Mesenchymal stem cell (in vitro differentiated cells and primary cell): Measurements from ENCODE around the gene RSPH10B2.
"Not testable (repeated sequence)": the region's sequence is repeated elsewhere in the genome, so short reads cannot be mapped to it uniquely, and the experiment has no call there.

Source experiments
- DNase-seq: peaks from one replicate; pipeline ENCODE4 v3.0.0-alpha.2; 2013
- H2AFZ ChIP-seq: one replicate; pipeline ENCODE4 v1.6.1; 2013; ENCODE audit warnings: low read depth, mild to moderate bottlenecking, control low read depth, inconsistent platforms, low read length, moderate library complexity
- H2AK5ac ChIP-seq: 2 replicates; pipeline ENCODE4 v1.6.1; 2013; ENCODE audit warnings: low read length, moderate library complexity, mild to moderate bottlenecking, inconsistent platforms; ENCODE audit not compliant: severe bottlenecking
- H2BK120ac ChIP-seq: one replicate; pipeline ENCODE4 v1.6.1; 2013; ENCODE audit warnings: low read depth, mild to moderate bottlenecking, inconsistent platforms, low read length, moderate library complexity
- H2BK12ac ChIP-seq, 2 experiments: one replicate each; pipeline ENCODE4 v1.6.1; 2013; ENCODE audit warnings: inconsistent platforms in 2 of 2, low read length in 2 of 2, mild to moderate bottlenecking in 2 of 2, moderate library complexity in 2 of 2, control low read depth in 1 of 2
- H2BK15ac ChIP-seq: one replicate; pipeline ENCODE4 v1.6.1; 2013; ENCODE audit warnings: mild to moderate bottlenecking, low read depth, inconsistent platforms; ENCODE audit not compliant: poor library complexity, severe bottlenecking
- H2BK5ac ChIP-seq: 2 replicates; pipeline ENCODE4 v1.6.1; 2013; ENCODE audit warnings: low read depth, mild to moderate bottlenecking, low read length, control low read depth, inconsistent platforms; ENCODE audit not compliant: poor library complexity, severe bottlenecking
- H3K14ac ChIP-seq, 2 experiments: one replicate each; pipeline ENCODE4 v1.6.1; 2013; ENCODE audit warnings: inconsistent platforms in 2 of 2, low read length in 2 of 2, control low read depth in 1 of 2, mild to moderate bottlenecking in 1 of 2, moderate library complexity in 1 of 2
- H3K18ac ChIP-seq, 2 experiments: one replicate each; pipeline ENCODE4 v1.6.1; 2013; ENCODE audit warnings: inconsistent platforms in 2 of 2, low read length in 2 of 2, control low read depth in 1 of 2, low read depth in 1 of 2, mild to moderate bottlenecking in 1 of 2
- H3K23ac ChIP-seq, 2 experiments: one replicate each; pipeline ENCODE4 v1.6.1; 2013; ENCODE audit warnings: inconsistent platforms in 2 of 2, low read length in 2 of 2, mild to moderate bottlenecking in 2 of 2, moderate library complexity in 2 of 2, control low read depth in 1 of 2
- H3K27ac ChIP-seq: 2 replicates; pipeline ENCODE4 v1.5.1; 2013; ENCODE audit warnings: mild to moderate bottlenecking, moderate library complexity, low read length, control low read depth, inconsistent platforms; ENCODE audit not compliant: poor library complexity, severe bottlenecking
- H3K27me3 ChIP-seq, 2 experiments: 2 replicates each; pipeline versions ENCODE4 v1.6.1 to v1.7.0; 2013; ENCODE audit warnings: low read length in 2 of 2, mild to moderate bottlenecking in 2 of 2, moderate library complexity in 2 of 2, control low read depth in 1 of 2, inconsistent platforms in 1 of 2; ENCODE audit not compliant: control insufficient read depth in 1 of 2, insufficient read depth in 1 of 2
- H3K36me3 ChIP-seq, 2 experiments: 2 replicates each; pipeline versions ENCODE4 v1.6.1 to v1.7.0; 2013; ENCODE audit warnings: low read length in 2 of 2, control low read depth in 1 of 2, inconsistent platforms in 1 of 2, low read depth in 1 of 2, mild to moderate bottlenecking in 1 of 2; ENCODE audit not compliant: insufficient read depth in 2 of 2, control insufficient read depth in 1 of 2
- H3K4ac ChIP-seq, 2 experiments: one replicate each; pipeline ENCODE4 v1.6.1; 2013; ENCODE audit warnings: inconsistent platforms in 2 of 2, low read length in 2 of 2, mild to moderate bottlenecking in 2 of 2, moderate library complexity in 2 of 2, control low read depth in 1 of 2, low read depth in 1 of 2
- H3K4me1 ChIP-seq: 2 replicates; pipeline ENCODE4 v1.6.1; 2013; ENCODE audit warnings: low read depth, low read length, control low read depth; ENCODE audit not compliant: control insufficient read depth, insufficient read depth
- H3K4me2 ChIP-seq: 2 replicates; pipeline ENCODE4 v1.6.1; 2013; ENCODE audit warnings: low read length, mild to moderate bottlenecking, inconsistent platforms; ENCODE audit not compliant: poor library complexity, severe bottlenecking
- H3K4me3 ChIP-seq, 2 experiments: 2 replicates each; pipeline versions ENCODE4 v1.5.1 to v1.7.0; 2013; ENCODE audit warnings: low read length in 2 of 2, mild to moderate bottlenecking in 2 of 2, control low read depth in 1 of 2, low read depth in 1 of 2; ENCODE audit not compliant: insufficient read depth in 1 of 2
- H3K79me1 ChIP-seq: replicated peaks from 2 replicates; pipeline ENCODE4 v1.6.1; 2013; ENCODE audit warnings: mild to moderate bottlenecking, control low read depth, low read length, inconsistent platforms; ENCODE audit not compliant: poor library complexity, severe bottlenecking
- H3K9ac ChIP-seq: 2 replicates; pipeline ENCODE4 v1.7.0; 2013; ENCODE audit warnings: mild to moderate bottlenecking, low read length, moderate library complexity
- H3K9me3 ChIP-seq: 2 replicates; pipeline ENCODE4 v1.7.0; 2013; ENCODE audit warnings: mild to moderate bottlenecking, low read length; ENCODE audit not compliant: control insufficient read depth
- H4K8ac ChIP-seq: one replicate; pipeline ENCODE4 v1.6.1; 2013; ENCODE audit warnings: inconsistent platforms, mild to moderate bottlenecking, low read length, moderate library complexity
- H4K91ac ChIP-seq: one replicate; pipeline ENCODE4 v1.6.1; 2013; ENCODE audit warnings: mild to moderate bottlenecking, low read length, inconsistent platforms
- WGBS: methylation state at CpG from one replicate; pipeline ENCODE4 v1.1.7; 2013; ENCODE audit warnings: mixed read lengths; 5-methylcytosine and 5-hydroxymethylcytosine counted together

Gene RSPH10B2

GRCh38 chr7:6829616-6830015, 75.7 kb downstream of the RSPH10B2 start:
- not testable (repeated sequence) for H4K8ac ChIP-seq, H2BK12ac ChIP-seq
- 62% methylated on average over 3 of the region's 5 CpGs for WGBS

GRCh38 chr7:6830026-6830425, 76.1 kb downstream of the RSPH10B2 start:
- H4K91ac ChIP-seq, H2BK5ac ChIP-seq, H3K4me1 ChIP-seq, H3K4ac ChIP-seq, H3K9me3 ChIP-seq, DNase-seq, H2BK120ac ChIP-seq, H2AK5ac ChIP-seq, H3K36me3 ChIP-seq, H3K4me2 ChIP-seq, H3K23ac ChIP-seq, H2BK15ac ChIP-seq, H3K27ac ChIP-seq, H3K14ac ChIP-seq, H3K18ac ChIP-seq, H4K8ac ChIP-seq, H2AFZ ChIP-seq, H3K79me1 ChIP-seq, H2BK12ac ChIP-seq, H3K4me3 ChIP-seq, H3K9ac ChIP-seq: not testable (repeated sequence)
- H3K27me3 ChIP-seq, result peaks cover 6 to 17% of the 10 kb centered on the region in 2 experiments
- 78% methylated on average over 6 of the region's 6 CpGs for WGBS

More at GRCh38 chr7:6829616-6830015, 75.7 kb downstream of the RSPH10B2 start:
- H3K27ac ChIP-seq, H4K91ac ChIP-seq, H3K9ac ChIP-seq, H3K9me3 ChIP-seq, H3K79me1 ChIP-seq, H2BK5ac ChIP-seq, H3K18ac ChIP-seq, H3K14ac ChIP-seq, H2AFZ ChIP-seq, H3K23ac ChIP-seq, H2BK15ac ChIP-seq, H2BK120ac ChIP-seq, H2AK5ac ChIP-seq, H3K4me3 ChIP-seq, H3K4me1 ChIP-seq, DNase-seq, H3K4ac ChIP-seq, H3K36me3 ChIP-seq, H3K4me2 ChIP-seq: not testable (repeated sequence)
- peaks cover 6 to 17% of the 10 kb centered on the region in 2 experiments for H3K27me3 ChIP-seq

- H2BK15ac ChIP-seq, result no peak overlapping the region
- no peak overlapping the region for H4K8ac ChIP-seq
- no peaks in the 10 kb centered on the region for H3K79me1 ChIP-seq
- no peak overlapping the region for H2BK5ac ChIP-seq
- no peaks in the 10 kb centered on the region for H3K4me1 ChIP-seq
- no peaks in the 10 kb centered on the region for H3K9me3 ChIP-seq
- no peak overlapping the region for H2AFZ ChIP-seq
- no peak overlapping the region for H3K4me3 ChIP-seq
- no peak overlapping the region for H3K23ac ChIP-seq
- H3K27ac ChIP-seq, result no peak overlapping the region
- no peak overlapping the region for H3K14ac ChIP-seq
- H2BK120ac ChIP-seq, result no peak overlapping the region
- no peak overlapping the region for H3K9ac ChIP-seq
- no peak overlapping the region for H4K91ac ChIP-seq
- no peak for DNase-seq
- H2AK5ac ChIP-seq, result no peak overlapping the region
- H3K27me3 ChIP-seq, result peaks cover 6 to 17% of the 10 kb centered on the region in 2 experiments
- no peak overlapping the region for H3K18ac ChIP-seq
- no peak overlapping the region for H3K4me2 ChIP-seq
- H2BK12ac ChIP-seq, result no peak overlapping the region
- H3K4ac ChIP-seq, result no peak overlapping the region
- no peaks in the 10 kb centered on the region for H3K36me3 ChIP-seq
- 58% methylated on average over 3 of the region's 7 CpGs for WGBS
Observed at GRCh38 chr7:6831018-6831725, 77.3 kb downstream of the RSPH10B2 start.

- no peak for DNase-seq
- Histone ChIP-seq H3K4ac (no peak overlapping the region), H2BK5ac (no peak overlapping the region), H4K8ac (no peak overlapping the region), H3K4me2 (no peak overlapping the region), H2AFZ (no peak overlapping the region), H3K27me3 (peaks cover 6 to 17% of the 10 kb centered on the region in 2 experiments), H3K18ac (no peak overlapping the region), H3K27ac (no peak overlapping the region), H3K14ac (no peak overlapping the region), H2BK12ac (no peak overlapping the region), H2BK15ac (no peak overlapping the region), H3K4me1 (no peaks in the 10 kb centered on the region), H3K23ac (no peak overlapping the region), H3K9me3 (no peaks in the 10 kb centered on the region), H3K36me3 (no peaks in the 10 kb centered on the region), H2AK5ac (no peak overlapping the region), H3K9ac (no peak overlapping the region), H3K4me3 (no peak overlapping the region), H3K79me1 (no peaks in the 10 kb centered on the region), H4K91ac (no peak overlapping the region), H2BK120ac (no peak overlapping the region)
- WGBS, result 94% methylated on average over 4 of the region's 6 CpGs
Observed at GRCh38 chr7:6833636-6834035, 79.7 kb downstream of the RSPH10B2 start.
